ENCODE measurements around the gene FHL2. TPM values are rescaled to one million over a fixed set of nuclear protein-coding genes. Genes with fewer than 3 reads are reported as not detected.

FHL2 gene
- total and polyA plus RNA-seq, 4 experiments from 2014 or later = 0.23 to 0.87 (median 0.33) TPM; not detected in 1

DNA sequence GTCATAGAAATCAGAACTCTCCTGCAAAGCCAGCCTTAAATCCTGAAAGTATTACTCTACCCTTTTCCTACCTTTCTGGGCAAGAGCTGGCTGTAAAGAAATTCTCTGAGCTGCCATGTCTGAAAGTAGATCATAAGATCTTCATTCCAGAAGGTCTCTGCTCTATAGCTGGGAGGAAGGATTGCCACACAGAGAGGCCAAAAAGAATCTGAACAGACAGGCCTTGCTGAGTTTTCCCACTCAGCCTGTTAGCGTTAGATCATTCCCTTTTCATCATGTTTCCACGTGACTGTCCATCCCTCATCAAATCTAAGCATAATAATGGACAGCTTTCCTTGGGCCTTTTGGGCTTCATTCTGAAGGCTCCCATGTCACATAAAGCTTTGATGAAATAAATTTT lies 43.2 kb upstream of the FHL2 start:
- no peak for DNase-seq
- H3K27ac ChIP-seq (ENCODE audit: low read depth, low read length) = no peak overlapping the region
- H3K4me3 Mint-ChIP-seq = no peak overlapping the region
- no peaks in the 10 kb centered on the region for H3K36me3 Mint-ChIP-seq
- no peaks in the 10 kb centered on the region for H3K27me3 ChIP-seq (ENCODE audit: insufficient read depth, low read length)
- H3K27ac Mint-ChIP-seq = no peak overlapping the region
- H3K4me3 ChIP-seq (ENCODE audit: low read length in 2 of 2) = no peak overlapping the region
- peaks cover 5 to 15% of the 10 kb centered on the region in 2 donors for H3K27me3 Mint-ChIP-seq
- intact Hi-C loops (cut with micrococcal nuclease) = no loop called here
- CTCF ChIA-PET (ENCODE audit: partially characterized antibody) = no interaction called here
- H3K36me3 ChIP-seq (ENCODE audit: insufficient read depth, low read length) = no peaks in the 10 kb centered on the region
- POLR2A ChIA-PET (ENCODE audit: partially characterized antibody) = no interaction called here
- no peaks in the 10 kb centered on the region for H3K9me3 ChIP-seq (ENCODE audit: control insufficient read depth in 1 of 2, low read length in 2 of 2)
- no peaks in the 10 kb centered on the region for H3K9me3 Mint-ChIP-seq
- H3K4me1 Mint-ChIP-seq = no peaks in the 10 kb centered on the region
- H3K4me1 ChIP-seq (ENCODE audit: insufficient read depth, low read length) = no peaks in the 10 kb centered on the region

DNA sequence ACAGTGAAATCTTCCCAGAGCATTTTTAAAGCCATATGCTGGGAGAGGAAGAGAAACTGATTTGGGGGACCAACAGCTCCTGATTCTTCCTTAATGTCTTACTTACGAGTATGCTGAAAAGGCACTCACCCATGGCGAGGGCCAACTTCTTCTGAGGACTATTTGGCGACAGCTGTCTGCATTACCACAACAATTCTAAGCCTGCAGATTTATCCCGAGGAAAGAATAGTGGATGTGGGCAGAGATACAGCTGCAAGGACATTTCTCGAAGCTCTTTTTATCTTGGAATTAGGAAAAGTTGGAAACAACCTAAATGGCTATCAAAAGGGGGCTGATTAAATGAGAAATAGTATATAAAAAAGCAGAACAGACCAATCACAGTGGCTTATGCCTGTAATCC lies 40.3 kb upstream of the FHL2 start:
- POLR2A ChIA-PET (ENCODE audit: partially characterized antibody) = no interaction called here
- no peak overlapping the region for H3K27ac Mint-ChIP-seq

DNA sequence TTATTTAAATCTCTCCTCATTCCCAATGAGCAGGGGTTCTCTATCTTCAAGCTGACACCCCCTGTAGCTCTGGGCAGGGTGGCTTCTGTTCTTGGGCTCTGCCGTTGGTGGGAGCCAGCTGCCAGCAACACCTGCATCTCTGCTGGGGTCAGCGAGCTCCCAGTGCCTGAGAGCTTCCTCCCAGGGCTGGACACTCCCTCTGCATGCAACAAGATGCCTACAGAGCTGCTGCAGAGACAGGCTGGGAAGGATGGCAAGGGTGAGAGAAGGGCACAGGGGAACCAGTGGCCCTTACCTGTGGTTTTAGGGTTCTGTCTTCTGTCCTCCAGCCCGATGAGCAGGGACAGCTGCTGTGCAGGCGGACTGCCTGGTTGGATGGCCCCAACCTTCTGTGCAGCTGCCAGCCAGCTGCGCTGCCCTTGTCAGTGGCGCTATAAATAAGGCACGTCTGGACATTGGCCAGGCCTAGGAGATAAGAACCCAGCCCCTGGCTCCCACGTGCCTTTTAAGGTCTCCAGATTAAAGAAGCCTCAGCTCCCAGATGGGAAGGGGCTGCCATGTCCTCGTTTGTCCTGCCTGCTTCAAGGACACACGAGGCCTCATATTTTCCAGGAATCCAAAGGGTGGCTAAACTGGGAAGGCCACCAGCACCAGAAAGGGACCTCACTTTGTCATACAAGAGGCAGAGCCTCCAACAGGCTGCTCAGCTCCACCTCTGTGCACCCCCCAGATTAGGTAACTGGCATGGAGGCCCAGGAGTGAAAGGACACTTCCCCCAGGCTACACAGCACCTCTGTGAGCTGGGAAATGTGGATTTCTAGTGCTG lies 39.5 kb upstream of the FHL2 start:
- H3K27ac Mint-ChIP-seq = no peak overlapping the region
- no peaks in the 10 kb centered on the region for H3K4me1 Mint-ChIP-seq
- Histone ChIP-seq H3K27ac (ENCODE audit: low read depth, low read length) (no peak overlapping the region), H3K36me3 (ENCODE audit: insufficient read depth, low read length) (no peaks in the 10 kb centered on the region), H3K4me1 (ENCODE audit: insufficient read depth, low read length) (no peaks in the 10 kb centered on the region), H3K9me3 (ENCODE audit: control insufficient read depth in 1 of 2, low read length in 2 of 2) (no peaks in the 10 kb centered on the region), H3K4me3 (ENCODE audit: low read length in 2 of 2) (no peak overlapping the region), H3K27me3 (ENCODE audit: insufficient read depth, low read length) (no peaks in the 10 kb centered on the region)
- intact Hi-C loops (cut with micrococcal nuclease) = no loop called here
- POLR2A ChIA-PET (ENCODE audit: partially characterized antibody) = no interaction called here
- peaks cover 7 to 12% of the 10 kb centered on the region in 2 donors for H3K27me3 Mint-ChIP-seq
- CTCF ChIA-PET (ENCODE audit: partially characterized antibody) = no interaction called here
- H3K36me3 Mint-ChIP-seq = no peaks in the 10 kb centered on the region
- no peak for DNase-seq
- H3K4me3 Mint-ChIP-seq = no peak overlapping the region
- H3K9me3 Mint-ChIP-seq = no peaks in the 10 kb centered on the region

More for the DNA sequence above, 40.3 kb upstream of the FHL2 start:
- no peak overlapping the region for H3K4me3 ChIP-seq (ENCODE audit: low read length in 2 of 2)
- Mint-ChIP-seq H3K4me3 (no peak overlapping the region), H3K36me3 (no peaks in the 10 kb centered on the region), H3K9me3 (no peaks in the 10 kb centered on the region), H3K27me3 (peaks cover 7 to 9% of the 10 kb centered on the region in 2 donors), H3K4me1 (no peaks in the 10 kb centered on the region)
- no peaks in the 10 kb centered on the region for H3K36me3 ChIP-seq (ENCODE audit: insufficient read depth, low read length)
- H3K27ac ChIP-seq (ENCODE audit: low read depth, low read length) = no peak overlapping the region
- H3K9me3 ChIP-seq (ENCODE audit: control insufficient read depth in 1 of 2, low read length in 2 of 2) = no peaks in the 10 kb centered on the region
- CTCF ChIA-PET (ENCODE audit: partially characterized antibody) = no interaction called here
- H3K4me1 ChIP-seq (ENCODE audit: insufficient read depth, low read length) = no peaks in the 10 kb centered on the region
- no peak for DNase-seq
- H3K27me3 ChIP-seq (ENCODE audit: insufficient read depth, low read length) = no peaks in the 10 kb centered on the region
- intact Hi-C loops (cut with micrococcal nuclease) = no loop called here

- Histone ChIP-seq H3K4me3 (ENCODE audit: low read length in 2 of 2) (no peak overlapping the region), H3K9me3 (ENCODE audit: control insufficient read depth in 1 of 2, low read length in 2 of 2) (no peaks in the 10 kb centered on the region), H3K36me3 (ENCODE audit: insufficient read depth, low read length) (no peaks in the 10 kb centered on the region), H3K27me3 (ENCODE audit: insufficient read depth, low read length) (no peaks in the 10 kb centered on the region), H3K4me1 (ENCODE audit: insufficient read depth, low read length) (no peaks in the 10 kb centered on the region), H3K27ac (ENCODE audit: low read depth, low read length) (no peak overlapping the region)
- H3K27me3 Mint-ChIP-seq = peaks cover 7 to 12% of the 10 kb centered on the region in 2 donors
- ChIA-PET CTCF (ENCODE audit: partially characterized antibody) (no interaction called here), POLR2A (ENCODE audit: partially characterized antibody) (no interaction called here)
- no peak overlapping the region for H3K4me3 Mint-ChIP-seq
- H3K36me3 Mint-ChIP-seq = no peaks in the 10 kb centered on the region
- no peaks in the 10 kb centered on the region for H3K4me1 Mint-ChIP-seq
- no peak for DNase-seq
- intact Hi-C loops (cut with micrococcal nuclease) = no loop called here
- H3K27ac Mint-ChIP-seq = no peak overlapping the region
- H3K9me3 Mint-ChIP-seq = no peaks in the 10 kb centered on the region
These were observed 38.9 kb upstream of the FHL2 start for GRCh38 chr2:105437708-105438103.

GRCh38 chr2:105432749-105433148 lies 33.9 kb upstream of the FHL2 start:
- Mint-ChIP-seq H3K4me3 (no peak overlapping the region), H3K27me3 (peaks cover 4 to 5% of the 10 kb centered on the region in 2 donors), H3K4me1 (peaks cover 0 to 8% (median 0%) of the 10 kb centered on the region in 4 donors), H3K36me3 (no peaks in the 10 kb centered on the region), H3K9me3 (no peaks in the 10 kb centered on the region), H3K27ac (no peak overlapping the region)
- no peaks in the 10 kb centered on the region for H3K9me3 ChIP-seq (ENCODE audit: control insufficient read depth in 1 of 2, low read length in 2 of 2)
- intact Hi-C loops (cut with micrococcal nuclease) = no loop called here
- H3K36me3 ChIP-seq (ENCODE audit: insufficient read depth, low read length) = no peaks in the 10 kb centered on the region
- H3K27ac ChIP-seq (ENCODE audit: low read depth, low read length) = no peak overlapping the region
- POLR2A ChIA-PET (ENCODE audit: partially characterized antibody) = interaction anchor here (1.1 kb wide), 1 partner anchor 34 kb away, joined by 3 read pairs; the partner anchor contains the start of gene FHL2
- CTCF ChIA-PET (ENCODE audit: partially characterized antibody) = no interaction called here
- DNase-seq = no peak
- H3K27me3 ChIP-seq (ENCODE audit: insufficient read depth, low read length) = no peaks in the 10 kb centered on the region
- no peak overlapping the region for H3K4me3 ChIP-seq (ENCODE audit: low read length in 2 of 2)
- H3K4me1 ChIP-seq (ENCODE audit: insufficient read depth, low read length) = peaks cover under 1% of the 10 kb centered on the region

- Histone ChIP-seq H3K36me3 (ENCODE audit: insufficient read depth, low read length) (no peaks in the 10 kb centered on the region), H3K27me3 (ENCODE audit: insufficient read depth, low read length) (no peaks in the 10 kb centered on the region), H3K27ac (ENCODE audit: low read depth, low read length) (no peak overlapping the region), H3K4me3 (ENCODE audit: low read length in 2 of 2) (no peak overlapping the region), H3K4me1 (ENCODE audit: insufficient read depth, low read length) (peaks cover 8% of the 10 kb centered on the region), H3K9me3 (ENCODE audit: control insufficient read depth in 1 of 2, low read length in 2 of 2) (no peaks in the 10 kb centered on the region)
- Mint-ChIP-seq H3K4me3 (no peak overlapping the region), H3K27me3 (peaks cover 4 to 5% of the 10 kb centered on the region in 2 donors), H3K9me3 (no peaks in the 10 kb centered on the region), H3K4me1 (peaks cover 4 to 16% (median 5%) of the 10 kb centered on the region in 4 donors), H3K36me3 (no peaks in the 10 kb centered on the region), H3K27ac (no peak overlapping the region)
- no peak for DNase-seq
- ChIA-PET CTCF (ENCODE audit: partially characterized antibody) (no interaction called here), POLR2A (ENCODE audit: partially characterized antibody) (interaction anchor here (1.1 kb wide), 1 partner anchor 33 kb away, joined by 3 read pairs; the partner anchor contains the start of gene FHL2)
- intact Hi-C loops (cut with micrococcal nuclease) = no loop called here
These were observed 33.2 kb upstream of the FHL2 start for GRCh38 chr2:105432044-105432399.

DNA sequence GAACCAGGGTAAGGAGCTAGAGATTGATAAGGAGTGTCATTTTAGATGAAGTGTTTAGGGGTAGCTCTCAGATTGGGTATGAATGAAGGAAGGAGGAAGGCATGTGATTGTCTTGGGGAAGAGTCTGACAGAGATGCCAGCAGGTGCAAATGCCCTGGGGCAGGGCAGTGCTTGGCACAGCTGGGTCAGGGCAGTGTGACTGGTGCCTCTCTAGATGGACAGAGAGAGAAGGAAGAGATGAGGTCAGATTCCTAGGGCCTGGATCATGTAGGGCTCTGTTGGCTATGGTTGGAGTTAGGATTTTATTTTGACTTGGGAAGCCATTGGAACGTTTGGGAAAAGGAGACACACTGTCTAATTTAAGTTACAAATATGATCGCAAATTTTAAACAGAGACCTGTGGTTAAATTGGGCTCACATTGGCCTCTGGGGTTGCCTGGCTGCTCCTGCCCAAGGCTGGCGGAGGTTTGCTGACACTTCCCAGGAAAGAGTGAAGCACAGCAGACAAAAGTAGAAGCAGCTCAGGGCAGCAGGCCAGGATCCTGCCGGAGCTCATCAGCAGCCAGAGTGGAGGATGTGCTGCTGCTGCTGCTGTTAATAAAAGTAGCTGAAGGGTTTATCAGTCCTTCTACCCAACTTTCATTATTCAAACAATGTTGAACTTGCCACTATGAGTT lies 32.7 kb upstream of the FHL2 start:
- no peak for DNase-seq
- Mint-ChIP-seq H3K27me3 (peaks cover 2 to 5% of the 10 kb centered on the region in 2 donors), H3K36me3 (no peaks in the 10 kb centered on the region), H3K27ac (no peak overlapping the region), H3K4me3 (no peak overlapping the region), H3K4me1 (peaks cover 9 to 21% (median 10%) of the 10 kb centered on the region in 4 donors), H3K9me3 (no peaks in the 10 kb centered on the region)
- Histone ChIP-seq H3K4me1 (ENCODE audit: insufficient read depth, low read length) (peaks cover 13% of the 10 kb centered on the region), H3K36me3 (ENCODE audit: insufficient read depth, low read length) (no peaks in the 10 kb centered on the region), H3K9me3 (ENCODE audit: control insufficient read depth in 1 of 2, low read length in 2 of 2) (no peaks in the 10 kb centered on the region), H3K4me3 (ENCODE audit: low read length in 2 of 2) (no peak overlapping the region), H3K27me3 (ENCODE audit: insufficient read depth, low read length) (no peaks in the 10 kb centered on the region), H3K27ac (ENCODE audit: low read depth, low read length) (no peak overlapping the region)
- ChIA-PET POLR2A (ENCODE audit: partially characterized antibody) (no interaction called here), CTCF (ENCODE audit: partially characterized antibody) (no interaction called here)
- intact Hi-C loops (cut with micrococcal nuclease) = no loop called here
